GM12878 (cell line): Measurements from ENCODE around the gene PRRT1B. TPM values are rescaled to one million over a fixed set of nuclear protein-coding genes. Genes with fewer than 3 reads are reported as not detected.

Experiments
- BHLHE40 ChIP-seq, 2 experiments: fragments of 450-650 bp in 1 of 2; IDR thresholded peaks; 2 replicates each; pipeline ENCODE4 v1.6.1; 2011 to 2017; ENCODE audit warnings: low read depth in 2 of 2, borderline replicate concordance in 1 of 2, improper control_type of control experiment in 1 of 2, low read length in 1 of 2, mild to moderate bottlenecking in 1 of 2
- EZH2 ChIP-seq: IDR thresholded peaks from 2 replicates; pipeline ENCODE4 v1.6.1; 2012; ENCODE audit warnings: low read depth, mild to moderate bottlenecking, control low read depth, inconsistent platforms, low read length, borderline replicate concordance; ENCODE audit not compliant: control insufficient read depth
- HCFC1 ChIP-seq: fragments of 150-350 bp; IDR thresholded peaks from 2 replicates; pipeline ENCODE4 v1.6.1; 2014; ENCODE audit warnings: low read length
- HDAC6 ChIP-seq: fragments of 200-600 bp; sonication (generic); IDR thresholded peaks from one replicate; pipeline ENCODE4 v1.8.0; 2017; ENCODE audit warnings: antibody characterized with exemption; ENCODE audit not compliant: unreplicated experiment
- IKZF1 ChIP-seq: fragments of 450-650 bp; conservative IDR thresholded peaks from 2 replicates; pipeline ENCODE4 v1.6.1; 2017; ENCODE audit warnings: antibody characterized with exemption, mild to moderate bottlenecking
- IKZF2 ChIP-seq, 2 experiments: fragments of 450-650 bp; IDR thresholded peaks; 2 replicates each; pipeline ENCODE4 v1.6.1; 2017; ENCODE audit warnings: mild to moderate bottlenecking in 2 of 2, moderate library complexity in 2 of 2
- KDM1A ChIP-seq: fragments of 200-600 bp; sonication (generic); IDR thresholded peaks from 2 replicates; pipeline ENCODE4 v1.6.1; 2016; ENCODE audit warnings: borderline replicate concordance
- NFYB ChIP-seq: IDR thresholded peaks from 2 replicates; pipeline ENCODE4 v1.6.1; 2011; ENCODE audit warnings: low read depth, mild to moderate bottlenecking, low read length, improper control_type of control experiment, moderate library complexity; ENCODE audit not compliant: insufficient read depth
- SMARCA5 ChIP-seq: fragments of 450-650 bp; IDR thresholded peaks from 2 replicates; pipeline ENCODE4 v1.6.1; 2017; ENCODE audit warnings: mild to moderate bottlenecking
- SRF ChIP-seq, 2 experiments: IDR thresholded peaks; 2 replicates each; pipeline ENCODE4 v1.6.1; 2011; ENCODE audit warnings: low read depth in 2 of 2, low read length in 2 of 2, mild to moderate bottlenecking in 1 of 2, moderate library complexity in 1 of 2
- ZNF207 ChIP-seq: fragments of 450-650 bp; IDR thresholded peaks from 2 replicates; pipeline ENCODE4 v1.6.1; 2014; ENCODE audit warnings: antibody characterized with exemption, mild to moderate bottlenecking, borderline replicate concordance
- ZSCAN29 ChIP-seq: fragments of 450-650 bp; IDR thresholded peaks from 2 replicates; pipeline ENCODE4 v1.6.1; 2017; ENCODE audit warnings: mild to moderate bottlenecking, moderate library complexity
- polyA plus RNA-seq, 11 experiments: library from polyadenylated mRNA; depleted of rRNA in 4 of 11; unstranded in 6 of 11; stranded (reverse) in 5 of 11; fragments of >200 nt; fragmentation: Nextera tagmentation in 4 of 11; fragmentation: Illumina TruSeq in 1 of 11; extraction: Ambion mirVana in 4 of 11; extraction: Trizol in 1 of 11; gene quantifications; 1 replicate in 1 of 11; 2 replicates in 10 of 11; pipeline versions ENCODE4 v1.2.1 to v1.2.3, GENCODE V29; 2011 to 2016; ENCODE audit warnings: inconsistent platforms in 2 of 11, missing spikeins in 2 of 11, low read depth in 1 of 11
- total RNA-seq, 4 experiments: library from RNA; depleted of rRNA in 3 of 4; stranded (reverse); fragments of >200 nt in 3 of 4; fragmentation: Illumina TruSeq in 1 of 4; extraction: Trizol in 1 of 4; gene quantifications; 2 replicates each; pipeline versions ENCODE4 v1.2.1 to v1.2.3, GENCODE V29; 2013 to 2021
- TF ChIP-seq, protein P1 (sequence below): fragments of 450-650 bp; IDR thresholded peaks from 2 replicates; pipeline ENCODE4 v1.6.1; 2018; ENCODE audit warnings: mild to moderate bottlenecking, low read depth, moderate library complexity; ENCODE audit not compliant: partially characterized antibody
- TF ChIP-seq, protein P2 (sequence below): IDR thresholded peaks from 2 replicates; pipeline ENCODE4 v1.6.1; 2011; ENCODE audit warnings: mild to moderate bottlenecking, low read depth, low read length, moderate library complexity; ENCODE audit not compliant: insufficient replicate concordance
- TF ChIP-seq, protein P3 (sequence below): fragments of 150-350 bp; IDR thresholded peaks from 2 replicates; pipeline ENCODE4 v1.6.1; 2014; ENCODE audit warnings: mild to moderate bottlenecking, low read depth, low read length
- TF ChIP-seq, protein P4 (sequence below): fragments of 450-650 bp; IDR thresholded peaks from 2 replicates; pipeline ENCODE4 v1.6.1; 2017; ENCODE audit warnings: low read depth, mild to moderate bottlenecking, moderate library complexity
- TF ChIP-seq, protein P5 (sequence below): IDR thresholded peaks from 2 replicates; pipeline ENCODE4 v1.6.1; 2011; ENCODE audit warnings: low read depth, mild to moderate bottlenecking, low read length, moderate library complexity, borderline replicate concordance; ENCODE audit errors: extremely low read depth

The PRRT1B gene
- total and polyA plus RNA-seq, 10 of the 15 experiments (the other 5 are each of a cell fraction or from before 2014, with no cell fraction given): not detected

DNA sequence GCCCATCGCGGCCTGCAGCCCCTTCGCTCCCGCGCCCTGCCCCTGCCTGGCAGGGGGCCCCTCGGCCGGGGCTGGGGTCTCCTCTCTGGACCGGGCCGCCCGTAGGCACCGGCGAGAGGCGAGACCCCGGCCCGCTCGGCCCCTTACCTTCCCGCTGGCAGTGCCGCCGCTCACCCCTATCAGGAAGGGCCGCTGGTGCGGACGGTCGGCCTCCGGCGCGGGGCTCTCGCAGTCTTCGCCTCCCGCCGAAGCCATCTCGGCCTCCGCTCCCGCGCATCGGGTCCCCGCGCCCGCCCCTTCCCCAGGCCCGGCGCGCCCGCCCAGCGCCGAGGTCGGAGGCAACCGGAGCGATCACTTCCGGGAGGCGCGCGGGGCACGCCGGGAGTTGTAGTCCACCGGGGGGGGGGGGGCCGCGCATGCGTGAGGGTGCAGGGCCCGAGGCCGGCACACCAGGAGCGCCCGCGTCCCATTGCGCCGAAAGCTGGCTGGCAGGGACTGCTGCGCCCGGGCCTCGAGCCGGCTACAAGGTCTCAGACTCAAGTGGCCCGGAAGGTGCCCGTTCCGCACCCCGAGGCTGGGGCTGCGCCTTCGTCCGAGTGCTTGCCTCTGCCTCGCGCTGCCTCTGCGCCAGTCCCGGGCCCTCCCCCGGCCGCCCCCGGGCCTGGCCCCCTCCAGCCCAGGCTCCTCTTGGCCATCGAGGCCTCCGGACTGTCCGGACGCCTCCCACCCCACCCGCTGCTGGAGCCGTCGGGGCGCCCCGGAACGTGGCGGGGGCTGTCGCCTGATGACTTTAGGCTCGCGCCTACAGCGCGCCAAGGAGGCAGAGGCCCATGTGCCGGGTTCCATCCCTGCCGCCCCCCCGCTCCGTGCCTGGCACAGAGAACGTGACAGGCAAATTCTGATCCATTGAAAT lies 14.1 kb upstream of the PRRT1B start, which contains the start of gene UCK1 (continued):
- TF ChIP-seq BHLHE40 (IDR thresholded peaks at IDR 0.05; ENCODE audit: borderline replicate concordance in 1 of 2, low read depth in 2 of 2, low read length in 1 of 2): peak in 1 of 2 experiments; percentile 36; a peak in 1 of 4 replicates
- TF ChIP-seq SMARCA5: no peak
- TF ChIP-seq, protein P1, sequence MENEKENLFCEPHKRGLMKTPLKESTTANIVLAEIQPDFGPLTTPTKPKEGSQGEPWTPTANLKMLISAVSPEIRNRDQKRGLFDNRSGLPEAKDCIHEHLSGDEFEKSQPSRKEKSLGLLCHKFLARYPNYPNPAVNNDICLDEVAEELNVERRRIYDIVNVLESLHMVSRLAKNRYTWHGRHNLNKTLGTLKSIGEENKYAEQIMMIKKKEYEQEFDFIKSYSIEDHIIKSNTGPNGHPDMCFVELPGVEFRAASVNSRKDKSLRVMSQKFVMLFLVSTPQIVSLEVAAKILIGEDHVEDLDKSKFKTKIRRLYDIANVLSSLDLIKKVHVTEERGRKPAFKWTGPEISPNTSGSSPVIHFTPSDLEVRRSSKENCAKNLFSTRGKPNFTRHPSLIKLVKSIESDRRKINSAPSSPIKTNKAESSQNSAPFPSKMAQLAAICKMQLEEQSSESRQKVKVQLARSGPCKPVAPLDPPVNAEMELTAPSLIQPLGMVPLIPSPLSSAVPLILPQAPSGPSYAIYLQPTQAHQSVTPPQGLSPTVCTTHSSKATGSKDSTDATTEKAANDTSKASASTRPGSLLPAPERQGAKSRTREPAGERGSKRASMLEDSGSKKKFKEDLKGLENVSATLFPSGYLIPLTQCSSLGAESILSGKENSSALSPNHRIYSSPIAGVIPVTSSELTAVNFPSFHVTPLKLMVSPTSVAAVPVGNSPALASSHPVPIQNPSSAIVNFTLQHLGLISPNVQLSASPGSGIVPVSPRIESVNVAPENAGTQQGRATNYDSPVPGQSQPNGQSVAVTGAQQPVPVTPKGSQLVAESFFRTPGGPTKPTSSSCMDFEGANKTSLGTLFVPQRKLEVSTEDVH: no peak
- TF ChIP-seq EZH2: no peak
- TF ChIP-seq HCFC1: peak; percentile 90
- TF ChIP-seq ZNF207: no peak; the same call in 1 of the 2 replicates
- no peak for TF ChIP-seq HDAC6
- TF ChIP-seq KDM1A: no peak
- TF ChIP-seq IKZF2 (IDR thresholded peaks at IDR 0.05): no peak
- TF ChIP-seq, protein P2, sequence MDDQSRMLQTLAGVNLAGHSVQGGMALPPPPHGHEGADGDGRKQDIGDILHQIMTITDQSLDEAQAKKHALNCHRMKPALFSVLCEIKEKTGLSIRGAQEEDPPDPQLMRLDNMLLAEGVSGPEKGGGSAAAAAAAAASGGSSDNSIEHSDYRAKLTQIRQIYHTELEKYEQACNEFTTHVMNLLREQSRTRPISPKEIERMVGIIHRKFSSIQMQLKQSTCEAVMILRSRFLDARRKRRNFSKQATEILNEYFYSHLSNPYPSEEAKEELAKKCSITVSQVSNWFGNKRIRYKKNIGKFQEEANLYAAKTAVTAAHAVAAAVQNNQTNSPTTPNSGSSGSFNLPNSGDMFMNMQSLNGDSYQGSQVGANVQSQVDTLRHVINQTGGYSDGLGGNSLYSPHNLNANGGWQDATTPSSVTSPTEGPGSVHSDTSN: no peak
- no peak for TF ChIP-seq NFYB
- TF ChIP-seq, protein P3, sequence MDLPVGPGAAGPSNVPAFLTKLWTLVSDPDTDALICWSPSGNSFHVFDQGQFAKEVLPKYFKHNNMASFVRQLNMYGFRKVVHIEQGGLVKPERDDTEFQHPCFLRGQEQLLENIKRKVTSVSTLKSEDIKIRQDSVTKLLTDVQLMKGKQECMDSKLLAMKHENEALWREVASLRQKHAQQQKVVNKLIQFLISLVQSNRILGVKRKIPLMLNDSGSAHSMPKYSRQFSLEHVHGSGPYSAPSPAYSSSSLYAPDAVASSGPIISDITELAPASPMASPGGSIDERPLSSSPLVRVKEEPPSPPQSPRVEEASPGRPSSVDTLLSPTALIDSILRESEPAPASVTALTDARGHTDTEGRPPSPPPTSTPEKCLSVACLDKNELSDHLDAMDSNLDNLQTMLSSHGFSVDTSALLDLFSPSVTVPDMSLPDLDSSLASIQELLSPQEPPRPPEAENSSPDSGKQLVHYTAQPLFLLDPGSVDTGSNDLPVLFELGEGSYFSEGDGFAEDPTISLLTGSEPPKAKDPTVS: no peak
- TF ChIP-seq, protein P4, sequence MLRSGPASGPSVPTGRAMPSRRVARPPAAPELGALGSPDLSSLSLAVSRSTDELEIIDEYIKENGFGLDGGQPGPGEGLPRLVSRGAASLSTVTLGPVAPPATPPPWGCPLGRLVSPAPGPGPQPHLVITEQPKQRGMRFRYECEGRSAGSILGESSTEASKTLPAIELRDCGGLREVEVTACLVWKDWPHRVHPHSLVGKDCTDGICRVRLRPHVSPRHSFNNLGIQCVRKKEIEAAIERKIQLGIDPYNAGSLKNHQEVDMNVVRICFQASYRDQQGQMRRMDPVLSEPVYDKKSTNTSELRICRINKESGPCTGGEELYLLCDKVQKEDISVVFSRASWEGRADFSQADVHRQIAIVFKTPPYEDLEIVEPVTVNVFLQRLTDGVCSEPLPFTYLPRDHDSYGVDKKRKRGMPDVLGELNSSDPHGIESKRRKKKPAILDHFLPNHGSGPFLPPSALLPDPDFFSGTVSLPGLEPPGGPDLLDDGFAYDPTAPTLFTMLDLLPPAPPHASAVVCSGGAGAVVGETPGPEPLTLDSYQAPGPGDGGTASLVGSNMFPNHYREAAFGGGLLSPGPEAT: no peak
- TF ChIP-seq IKZF1: peak; percentile 97
- no peak for TF ChIP-seq ZSCAN29
- TF ChIP-seq SRF (IDR thresholded peaks at IDR 0.05; ENCODE audit: low read depth in 2 of 2, low read length in 2 of 2): 0 out of 4 replicates have a peak, but pooled peaks of 1 of the 2 experiments have one; percentile 8
- TF ChIP-seq, protein P5, sequence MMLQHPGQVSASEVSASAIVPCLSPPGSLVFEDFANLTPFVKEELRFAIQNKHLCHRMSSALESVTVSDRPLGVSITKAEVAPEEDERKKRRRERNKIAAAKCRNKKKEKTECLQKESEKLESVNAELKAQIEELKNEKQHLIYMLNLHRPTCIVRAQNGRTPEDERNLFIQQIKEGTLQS: peak; percentile 36; the same call in 1 of the 2 replicates
